ENCODE results near the gene OR10Z1.

The OR10Z1 gene

GRCh38 chr1:158579733-158580132 lies 25.3 kb upstream of the OR10Z1 start, which contains the start of gene OR10X1:
Gene OR10X1, minus strand, starts transcription at chr1:158579899. Its CDS starts 0 bp downstream, at chr1:158579899.
- H3K27me3 ChIP-seq (ENCODE audit: insufficient read depth, low read length, poor library complexity) = peaks cover 8% of the 10 kb centered on the region
- H3K9me3 ChIP-seq (ENCODE audit: insufficient read depth, low read length, severe bottlenecking) = no peaks in the 10 kb centered on the region
- no peak within 1 kb of the TSS for H2AFZ ChIP-seq (ENCODE audit: low read depth, low read length)
- no peak for ATAC-seq (ENCODE audit: insufficient read depth, low read depth)
- H3K79me2 ChIP-seq (ENCODE audit: insufficient read depth, low read length) = no peaks in the 10 kb centered on the region
- H3K27ac ChIP-seq (ENCODE audit: low read length) = no peak within 1 kb of the TSS
- no peaks in the 10 kb centered on the region for H4K20me1 ChIP-seq (ENCODE audit: insufficient read depth, low read length)
- no peak within 1 kb of the TSS for H3K4me2 ChIP-seq (ENCODE audit: insufficient read depth, low read length)
- no peaks in the 10 kb centered on the region for H3K36me3 ChIP-seq (ENCODE audit: insufficient read depth, low read length)
- no peak within 1 kb of the TSS for H3K4me3 ChIP-seq (ENCODE audit: low read depth in 1 of 2, low read length in 2 of 2)
- no peak for TF ChIP-seq CTCF (IDR thresholded peaks at IDR 0.05; ENCODE audit: borderline replicate concordance, extremely low read depth, low read length, poor library complexity, severe bottlenecking)
- TF ChIP-seq EZH2 (IDR thresholded peaks at IDR 0.05; ENCODE audit: borderline replicate concordance, low read depth, low read length, severe bottlenecking) = no peak
- H3K9ac ChIP-seq (ENCODE audit: low read depth, low read length) = no peak within 1 kb of the TSS
- DNase-seq = no peak
- H3K4me1 ChIP-seq (ENCODE audit: insufficient read depth, low read length) = no peaks in the 10 kb centered on the region

- Histone ChIP-seq H3K9me3 (ENCODE audit: insufficient read depth, low read length, severe bottlenecking) (peaks cover 6% of the 10 kb centered on the region), H3K4me2 (ENCODE audit: insufficient read depth, low read length) (no peak overlapping the region), H3K27me3 (ENCODE audit: insufficient read depth, low read length, poor library complexity) (peaks cover 4% of the 10 kb centered on the region), H3K36me3 (ENCODE audit: insufficient read depth, low read length) (no peaks in the 10 kb centered on the region), H4K20me1 (ENCODE audit: insufficient read depth, low read length) (no peaks in the 10 kb centered on the region), H3K4me1 (ENCODE audit: insufficient read depth, low read length) (no peaks in the 10 kb centered on the region), H3K9ac (ENCODE audit: low read depth, low read length) (no peak overlapping the region), H3K27ac (ENCODE audit: low read length) (no peak overlapping the region), H3K79me2 (ENCODE audit: insufficient read depth, low read length) (no peaks in the 10 kb centered on the region), H3K4me3 (ENCODE audit: low read depth in 1 of 2, low read length in 2 of 2) (no peak overlapping the region), H2AFZ (ENCODE audit: low read depth, low read length) (no peak overlapping the region)
- no peak for TF ChIP-seq EZH2 (IDR thresholded peaks at IDR 0.05; ENCODE audit: borderline replicate concordance, low read depth, low read length, severe bottlenecking)
- no peak for TF ChIP-seq CTCF (IDR thresholded peaks at IDR 0.05; ENCODE audit: borderline replicate concordance, extremely low read depth, low read length, poor library complexity, severe bottlenecking)
- ATAC-seq (ENCODE audit: insufficient read depth, low read depth) (no peak), DNase-seq (no peak)
Measured at GRCh38 chr1:158583962-158584361, 21.1 kb upstream of the OR10Z1 start.

GRCh38 chr1:158586942-158587341 lies 18.1 kb upstream of the OR10Z1 start:
- H3K4me2 ChIP-seq (ENCODE audit: insufficient read depth, low read length) = no peak overlapping the region
- no peak overlapping the region for H3K9ac ChIP-seq (ENCODE audit: low read depth, low read length)

More at GRCh38 chr1:158586942-158587341, 18.1 kb upstream of the OR10Z1 start:
- H3K36me3 ChIP-seq (ENCODE audit: insufficient read depth, low read length) = no peaks in the 10 kb centered on the region
- TF ChIP-seq EZH2 (IDR thresholded peaks at IDR 0.05; ENCODE audit: borderline replicate concordance, low read depth, low read length, severe bottlenecking) (no peak), CTCF (IDR thresholded peaks at IDR 0.05; ENCODE audit: borderline replicate concordance, extremely low read depth, low read length, poor library complexity, severe bottlenecking) (no peak)
- no peak overlapping the region for H2AFZ ChIP-seq (ENCODE audit: low read depth, low read length)
- H3K9me3 ChIP-seq (ENCODE audit: insufficient read depth, low read length, severe bottlenecking) = peaks cover 6% of the 10 kb centered on the region
- H3K4me3 ChIP-seq (ENCODE audit: low read depth in 1 of 2, low read length in 2 of 2) = no peak overlapping the region
- H4K20me1 ChIP-seq (ENCODE audit: insufficient read depth, low read length) = no peaks in the 10 kb centered on the region
- peaks cover 4% of the 10 kb centered on the region for H3K27me3 ChIP-seq (ENCODE audit: insufficient read depth, low read length, poor library complexity)
- no peak overlapping the region for H3K27ac ChIP-seq (ENCODE audit: low read length)
- H3K79me2 ChIP-seq (ENCODE audit: insufficient read depth, low read length) = no peaks in the 10 kb centered on the region
- ATAC-seq (ENCODE audit: insufficient read depth, low read depth) (no peak), DNase-seq (no peak)
- no peaks in the 10 kb centered on the region for H3K4me1 ChIP-seq (ENCODE audit: insufficient read depth, low read length)

Measured in DND-41 (cell line).